ENCODE results near the gene TSHZ2.

TSHZ2 gene

DNA sequence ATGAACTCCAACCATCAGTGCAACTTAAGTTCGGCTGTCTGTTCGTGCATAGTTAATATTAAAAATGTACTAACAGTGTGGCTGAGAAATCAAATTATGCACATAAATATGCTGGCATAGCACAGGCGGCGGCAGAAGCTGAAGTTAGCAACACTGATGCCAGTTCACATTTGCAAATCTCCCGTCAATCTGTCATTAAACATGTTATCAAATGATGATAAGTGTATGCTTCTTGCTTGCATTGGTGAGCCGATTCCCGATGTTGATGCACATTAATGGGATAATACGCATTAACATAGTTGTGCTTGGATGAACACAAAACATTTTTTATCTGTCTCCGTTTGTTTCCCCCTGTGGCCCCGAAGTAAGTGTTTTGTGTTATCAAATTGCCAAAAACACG lies 312.1 kb downstream of the TSHZ2 start:
- no peak for DNase-seq (ENCODE audit: low read depth, low spot score)
- H3K4me3 ChIP-seq (ENCODE audit: low read depth, low read length): no peak overlapping the region
- TF ChIP-seq, protein P1, sequence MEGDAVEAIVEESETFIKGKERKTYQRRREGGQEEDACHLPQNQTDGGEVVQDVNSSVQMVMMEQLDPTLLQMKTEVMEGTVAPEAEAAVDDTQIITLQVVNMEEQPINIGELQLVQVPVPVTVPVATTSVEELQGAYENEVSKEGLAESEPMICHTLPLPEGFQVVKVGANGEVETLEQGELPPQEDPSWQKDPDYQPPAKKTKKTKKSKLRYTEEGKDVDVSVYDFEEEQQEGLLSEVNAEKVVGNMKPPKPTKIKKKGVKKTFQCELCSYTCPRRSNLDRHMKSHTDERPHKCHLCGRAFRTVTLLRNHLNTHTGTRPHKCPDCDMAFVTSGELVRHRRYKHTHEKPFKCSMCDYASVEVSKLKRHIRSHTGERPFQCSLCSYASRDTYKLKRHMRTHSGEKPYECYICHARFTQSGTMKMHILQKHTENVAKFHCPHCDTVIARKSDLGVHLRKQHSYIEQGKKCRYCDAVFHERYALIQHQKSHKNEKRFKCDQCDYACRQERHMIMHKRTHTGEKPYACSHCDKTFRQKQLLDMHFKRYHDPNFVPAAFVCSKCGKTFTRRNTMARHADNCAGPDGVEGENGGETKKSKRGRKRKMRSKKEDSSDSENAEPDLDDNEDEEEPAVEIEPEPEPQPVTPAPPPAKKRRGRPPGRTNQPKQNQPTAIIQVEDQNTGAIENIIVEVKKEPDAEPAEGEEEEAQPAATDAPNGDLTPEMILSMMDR (IDR thresholded peaks at IDR 0.05; ENCODE audit: low read depth, low read length): no peak
- in situ Hi-C loops (cut with HindIII; ENCODE audit: low sequenced_read_pairs): no loop called here

DNA sequence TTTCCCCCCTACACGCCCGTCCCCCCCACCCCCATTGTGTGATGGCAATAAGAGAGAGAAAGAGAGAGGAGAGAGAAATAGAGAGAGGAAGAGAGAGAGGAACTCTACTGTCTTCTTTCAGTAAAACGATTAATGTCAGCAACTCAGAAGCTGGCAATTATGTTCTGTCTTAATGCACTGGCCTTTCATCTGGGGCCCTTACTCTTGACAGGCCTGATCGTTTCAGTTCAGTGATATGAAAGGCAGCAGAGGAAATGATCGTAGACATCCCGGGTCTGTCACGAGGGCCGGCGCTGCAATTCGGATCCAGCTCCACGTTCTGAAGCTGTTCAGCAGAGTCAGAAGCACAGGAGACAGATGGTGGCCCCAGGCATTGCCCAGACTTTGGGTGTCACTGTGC lies 312.5 kb downstream of the TSHZ2 start:
- TF ChIP-seq, protein P1 (IDR thresholded peaks at IDR 0.05; ENCODE audit: low read depth, low read length): no peak
- no peak for DNase-seq (ENCODE audit: low read depth, low spot score)
- in situ Hi-C loops (cut with HindIII; ENCODE audit: low sequenced_read_pairs): no loop called here
- H3K4me3 ChIP-seq (ENCODE audit: low read depth, low read length): no peak overlapping the region

DNA sequence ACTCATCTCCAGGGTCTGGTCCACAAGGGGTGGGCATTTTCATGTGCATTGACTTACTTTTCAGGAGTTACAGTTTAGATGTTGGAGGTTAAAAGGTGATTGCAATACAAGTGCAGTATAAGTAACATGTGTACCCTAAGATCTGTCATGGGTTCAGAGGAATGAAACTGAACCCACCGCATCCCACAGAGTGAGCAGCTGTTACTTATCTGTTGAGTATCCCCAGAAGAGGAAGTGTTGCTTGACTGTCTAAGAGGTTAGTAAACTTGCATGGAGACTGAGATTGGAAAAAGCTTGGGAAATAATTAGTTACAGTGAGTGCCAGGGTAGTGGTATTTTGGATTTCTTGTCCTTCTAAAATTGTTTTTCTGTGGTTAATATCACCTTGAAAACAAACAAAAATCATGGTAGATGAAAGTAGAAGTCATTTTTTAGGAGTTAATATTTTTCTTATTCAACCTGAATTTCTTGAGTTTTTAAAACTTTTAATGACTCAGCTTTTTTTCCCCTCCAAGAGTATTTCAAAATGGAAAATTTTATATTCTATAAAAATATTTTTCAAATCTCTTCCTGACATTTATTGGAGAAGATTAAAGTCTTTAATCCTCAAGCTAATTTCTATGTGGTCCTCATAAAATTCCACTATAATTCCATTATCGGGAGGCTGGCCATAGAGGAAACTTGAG lies 315.3 kb downstream of the TSHZ2 start:
- TF ChIP-seq, protein P1 (IDR thresholded peaks at IDR 0.05; ENCODE audit: low read depth, low read length): no peak
- no peak for DNase-seq (ENCODE audit: low read depth, low spot score)
- in situ Hi-C loops (cut with HindIII; ENCODE audit: low sequenced_read_pairs): no loop called here

DNA sequence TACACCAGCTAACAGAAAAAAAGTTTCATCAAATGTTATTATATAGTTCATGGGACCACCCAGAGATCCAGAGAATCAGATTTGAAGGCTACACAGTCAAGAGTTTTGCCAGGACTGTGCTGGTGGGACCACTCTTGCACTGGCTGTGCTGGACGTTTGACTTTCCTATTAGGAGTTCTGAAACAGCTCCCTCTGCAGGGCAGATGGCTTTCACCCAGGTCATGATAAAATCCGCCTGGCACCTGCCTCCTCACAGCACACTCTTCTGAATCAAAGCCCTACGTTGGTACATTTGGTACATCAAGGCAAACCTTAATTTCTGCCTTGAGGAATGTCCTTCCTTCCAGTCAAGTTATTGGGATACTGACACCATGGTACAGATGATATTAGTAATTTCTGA lies 319.4 kb downstream of the TSHZ2 start:
- TF ChIP-seq, protein P1 (IDR thresholded peaks at IDR 0.05; ENCODE audit: low read depth, low read length): no peak

More for the DNA sequence above, 315.3 kb downstream of the TSHZ2 start:
- H3K4me3 ChIP-seq (ENCODE audit: low read depth, low read length): no peak overlapping the region

GRCh38 chr20:53292347-53292746 lies 320.2 kb downstream of the TSHZ2 start:
- no peak overlapping the region for H3K4me3 ChIP-seq (ENCODE audit: low read depth, low read length)
- DNase-seq (ENCODE audit: low read depth, low spot score): no peak
- in situ Hi-C loops (cut with HindIII; ENCODE audit: low sequenced_read_pairs): no loop called here
- TF ChIP-seq, protein P1 (IDR thresholded peaks at IDR 0.05; ENCODE audit: low read depth, low read length): no peak

More for the DNA sequence above, 319.4 kb downstream of the TSHZ2 start:
- no peak overlapping the region for H3K4me3 ChIP-seq (ENCODE audit: low read depth, low read length)
- in situ Hi-C loops (cut with HindIII; ENCODE audit: low sequenced_read_pairs): no loop called here
- no peak for DNase-seq (ENCODE audit: low read depth, low spot score)

- in situ Hi-C loops (cut with HindIII; ENCODE audit: low sequenced_read_pairs): no loop called here
- DNase-seq (ENCODE audit: low read depth, low spot score): no peak
- no peak overlapping the region for H3K4me3 ChIP-seq (ENCODE audit: low read depth, low read length)
- TF ChIP-seq, protein P1 (IDR thresholded peaks at IDR 0.05; ENCODE audit: low read depth, low read length): no peak
Measured at GRCh38 chr20:53294804-53295203, 322.6 kb downstream of the TSHZ2 start.
